Measurements from ENCODE around the gene PKD2L1. TPM values are rescaled to one million over a fixed set of nuclear protein-coding genes. Genes with fewer than 3 reads are reported as not detected.
A peak's percentile ranks its signal among the peaks of the same experiment; 100 is the strongest.
"Not testable (repeated sequence)": the region's sequence is repeated elsewhere in the genome, so short reads cannot be mapped to it uniquely, and the experiment has no call there.

The PKD2L1 gene
- total RNA-seq, 1 donor from 2014 or later, result not detected

GRCh38 chr10:100311298-100311697, 18.7 kb downstream of the PKD2L1 start:
- TF ChIP-seq CTCF (conservative IDR thresholded peaks at IDR 0.05; ENCODE audit: low read depth, low read length), result no peak
- no peak overlapping the region for H3K4me3 ChIP-seq (ENCODE audit: low read depth, low read length)
- DNase-seq (ENCODE audit: low read depth), result no peak

- no peak for DNase-seq (ENCODE audit: low read depth)
- H3K4me3 ChIP-seq (ENCODE audit: low read depth, low read length), result no peak overlapping the region
- no peak for TF ChIP-seq CTCF (conservative IDR thresholded peaks at IDR 0.05; ENCODE audit: low read depth, low read length)
Measured at GRCh38 chr10:100307684-100308083, 22.3 kb downstream of the PKD2L1 start.

- no peak overlapping the region for H3K4me3 ChIP-seq (ENCODE audit: low read depth, low read length)
- DNase-seq (ENCODE audit: low read depth), result no peak
- TF ChIP-seq CTCF (conservative IDR thresholded peaks at IDR 0.05; ENCODE audit: low read depth, low read length), result no peak
Measured at GRCh38 chr10:100306861-100307260, 23.2 kb downstream of the PKD2L1 start.

- H3K4me3 ChIP-seq (ENCODE audit: low read depth, low read length), result no peak overlapping the region
- TF ChIP-seq CTCF (conservative IDR thresholded peaks at IDR 0.05; ENCODE audit: low read depth, low read length), result no peak
- no peak for DNase-seq (ENCODE audit: low read depth)
Measured at GRCh38 chr10:100304414-100304813, 25.6 kb downstream of the PKD2L1 start.

GRCh38 chr10:100303724-100304319, 26.2 kb downstream of the PKD2L1 start:
- peak; percentile 73 for TF ChIP-seq CTCF (conservative IDR thresholded peaks at IDR 0.05; ENCODE audit: low read depth, low read length)
- no peak overlapping the region for H3K4me3 ChIP-seq (ENCODE audit: low read depth, low read length)
- no peak for DNase-seq (ENCODE audit: low read depth)

- DNase-seq (ENCODE audit: low read depth); H3K4me3 ChIP-seq (ENCODE audit: low read depth, low read length): not testable (repeated sequence)
Measured at GRCh38 chr10:100301123-100301522, 28.9 kb downstream of the PKD2L1 start.

- H3K4me3 ChIP-seq (ENCODE audit: low read depth, low read length), result no peak overlapping the region
- DNase-seq (ENCODE audit: low read depth), result no peak
- TF ChIP-seq CTCF (conservative IDR thresholded peaks at IDR 0.05; ENCODE audit: low read depth, low read length), result no peak
Measured at GRCh38 chr10:100297242-100297641, 32.8 kb downstream of the PKD2L1 start.
